H1 (cell line): Measurements from ENCODE around the gene FAM210A. TPM values are rescaled to one million over a fixed set of nuclear protein-coding genes. Genes with fewer than 3 reads are reported as not detected.

ENCODE experiments used
- CTCF ChIA-PET: fragments of 300-600 bp; sonication (Branson Sonifier 250); formaldehyde crosslinking; loops from one replicate; lab custom pipeline; 2021; ENCODE audit not compliant: partially characterized antibody; lab: Charles Lee
- POLR2A ChIA-PET: fragments of 300-600 bp; sonication (Branson Sonifier 250); formaldehyde crosslinking; loops from one replicate; lab custom pipeline; 2021; ENCODE audit warnings: inconsistent platforms; ENCODE audit not compliant: partially characterized antibody; lab: Charles Lee
- DNase-seq, 2 experiments: peaks; one replicate each; pipeline versions ENCODE4 v3.0.0 to v3.0.0-alpha.2; 2010 to 2022; ENCODE audit warnings: low spot score in 2 of 2, low read depth in 1 of 2, mixed read lengths in 1 of 2
- FAIRE-seq: peaks from 2 replicates; lab custom pipeline; 2011; peaks lifted over from hg19 to GRCh38; lab: Jason Lieb, UNC
- H2AFZ ChIP-seq: 2 replicates; pipeline ENCODE4 v1.8.1; 2012; ENCODE audit warnings: low read length, inconsistent platforms
- H2AK5ac ChIP-seq: 2 replicates; pipeline ENCODE4 v1.6.1; 2013; ENCODE audit warnings: low read depth, low read length
- H2BK120ac ChIP-seq: replicated peaks from 2 replicates; pipeline ENCODE3; 2013; ENCODE audit warnings: low read depth, low read length, inconsistent platforms
- H2BK12ac ChIP-seq: 2 replicates; pipeline ENCODE4 v1.6.1; 2013; ENCODE audit warnings: low read depth, low read length
- H2BK15ac ChIP-seq: 2 replicates; pipeline ENCODE4 v1.6.1; 2013; ENCODE audit warnings: low read length
- H2BK20ac ChIP-seq: 2 replicates; pipeline ENCODE4 v1.6.1; 2013; ENCODE audit warnings: low read length
- H2BK5ac ChIP-seq: 2 replicates; pipeline ENCODE4 v1.6.1; 2013; ENCODE audit warnings: low read depth, low read length
- H3K14ac ChIP-seq: 2 replicates; pipeline ENCODE4 v1.6.1; 2013; ENCODE audit warnings: inconsistent platforms; ENCODE audit not compliant: insufficient read length
- H3K18ac ChIP-seq: 2 replicates; pipeline ENCODE4 v1.6.1; 2013; ENCODE audit warnings: low read length; ENCODE audit errors: extremely low read depth
- H3K23ac ChIP-seq: 2 replicates; pipeline ENCODE4 v1.6.1; 2013; ENCODE audit warnings: inconsistent platforms; ENCODE audit not compliant: insufficient read length
- H3K23me2 ChIP-seq: 2 replicates; pipeline ENCODE4 v1.6.1; 2013; ENCODE audit warnings: low read depth, low read length
- H3K27ac ChIP-seq: 2 replicates; pipeline ENCODE4 v1.6.1; 2011; ENCODE audit warnings: low read depth, low read length, inconsistent platforms
- H3K27me3 ChIP-seq, 4 experiments: replicated peaks in 1 of 4; 1 replicate in 1 of 4; 2 replicates in 3 of 4; pipeline versions ENCODE4 v1.6.1 to v1.8.1; 2011 to 2013; ENCODE audit warnings: low read length in 3 of 4, mild to moderate bottlenecking in 3 of 4, inconsistent platforms in 2 of 4, mixed read lengths in 2 of 4, moderate library complexity in 1 of 4; ENCODE audit not compliant: control insufficient read depth in 3 of 4, insufficient read depth in 3 of 4; ENCODE audit errors: extremely low read depth in 1 of 4
- H3K36me3 ChIP-seq, 4 experiments: 2 replicates each; pipeline versions ENCODE4 v1.6.1 to v1.8.1; 2011 to 2013; ENCODE audit warnings: mild to moderate bottlenecking in 4 of 4, low read length in 3 of 4, moderate library complexity in 2 of 4, control low read depth in 1 of 4, inconsistent platforms in 1 of 4; ENCODE audit not compliant: insufficient read depth in 4 of 4, control insufficient read depth in 2 of 4
- H3K4ac ChIP-seq: replicated peaks from 2 replicates; pipeline ENCODE3; 2013; ENCODE audit warnings: low read length, low read depth, mixed read lengths, inconsistent platforms; ENCODE audit not compliant: insufficient read length
- H3K4me1 ChIP-seq, 4 experiments: replicated peaks in 1 of 4; 1 replicate in 1 of 4; 2 replicates in 3 of 4; pipeline versions ENCODE4 v1.6.1 to v1.8.1; 2011 to 2013; ENCODE audit warnings: low read length in 3 of 4, inconsistent platforms in 2 of 4, mixed read lengths in 1 of 4; ENCODE audit not compliant: insufficient read depth in 4 of 4, control insufficient read depth in 3 of 4
- H3K4me2 ChIP-seq, 2 experiments: 2 replicates each; pipeline versions ENCODE4 v1.6.1 to v1.8.1; 2011 to 2013; ENCODE audit warnings: low read depth in 2 of 2, low read length in 2 of 2, control low read depth in 1 of 2, inconsistent platforms in 1 of 2, mild to moderate bottlenecking in 1 of 2; ENCODE audit not compliant: insufficient read depth in 1 of 2
- H3K4me3 ChIP-seq, 4 experiments: fragments of 200-600, 300-600 bp in 1 of 4; sonication (generic), shearing (Covaris generic), sonication (Bioruptor Twin) in 1 of 4; 2 replicates each; pipeline versions ENCODE4 v1.5.1 to v1.8.1; 2011 to 2016; ENCODE audit warnings: low read length in 4 of 4, low read depth in 3 of 4, control low read depth in 2 of 4, inconsistent platforms in 2 of 4, mild to moderate bottlenecking in 2 of 4, mixed read lengths in 1 of 4, moderate library complexity in 1 of 4; ENCODE audit not compliant: insufficient read depth in 2 of 4; ENCODE audit errors: extremely low read depth in 1 of 4
- H3K56ac ChIP-seq: replicated peaks from 2 replicates; pipeline ENCODE3; 2013; ENCODE audit warnings: low read depth, mild to moderate bottlenecking, mixed read lengths, low read length, inconsistent platforms; ENCODE audit not compliant: insufficient read length
- H3K79me1 ChIP-seq: 2 replicates; pipeline ENCODE4 v1.6.1; 2013; ENCODE audit warnings: low read depth, low read length, control low read depth
- H3K79me2 ChIP-seq, 2 experiments: 2 replicates each; pipeline versions ENCODE4 v1.6.1 to v1.8.1; 2012 to 2013; ENCODE audit warnings: low read length in 2 of 2, mild to moderate bottlenecking in 2 of 2, inconsistent platforms in 1 of 2; ENCODE audit not compliant: insufficient read depth in 2 of 2, control insufficient read depth in 1 of 2
- H3K9ac ChIP-seq, 4 experiments: replicated peaks in 1 of 4; 1 replicate in 1 of 4; 2 replicates in 3 of 4; pipeline versions ENCODE4 v1.6.1 to v1.8.1; 2011 to 2013; ENCODE audit warnings: low read depth in 3 of 4, low read length in 3 of 4, control low read depth in 2 of 4, mild to moderate bottlenecking in 2 of 4, moderate library complexity in 2 of 4, inconsistent platforms in 1 of 4; ENCODE audit errors: extremely low read depth in 1 of 4
- H3K9me3 ChIP-seq, 2 experiments: 2 replicates each; pipeline versions ENCODE4 v1.6.1 to v1.8.1; 2012 to 2013; ENCODE audit warnings: mild to moderate bottlenecking in 2 of 2, moderate library complexity in 2 of 2, control low read depth in 1 of 2, inconsistent platforms in 1 of 2, low read depth in 1 of 2, low read length in 1 of 2, mixed read lengths in 1 of 2; ENCODE audit not compliant: insufficient read depth in 2 of 2
- H4K20me1 ChIP-seq, 2 experiments: replicated peaks in 1 of 2; 2 replicates each; pipeline versions ENCODE3 to v1.8.1; 2011 to 2013; ENCODE audit warnings: inconsistent platforms in 2 of 2, low read length in 2 of 2, mild to moderate bottlenecking in 1 of 2; ENCODE audit not compliant: insufficient read depth in 2 of 2, control insufficient read depth in 1 of 2
- H4K5ac ChIP-seq: 2 replicates; pipeline ENCODE4 v1.6.1; 2013; ENCODE audit warnings: low read length, low read depth, mixed read lengths, inconsistent platforms; ENCODE audit not compliant: insufficient read length
- H4K8ac ChIP-seq: 2 replicates; pipeline ENCODE4 v1.8.0; 2013; ENCODE audit warnings: mild to moderate bottlenecking, moderate library complexity, low read length, inconsistent platforms; ENCODE audit not compliant: insufficient read depth; ENCODE audit errors: extremely low read depth
- H4K91ac ChIP-seq: replicated peaks from 2 replicates; pipeline ENCODE3; 2013; ENCODE audit warnings: low read length, mixed read lengths, inconsistent platforms; ENCODE audit not compliant: insufficient read length
- CEBPB ChIP-seq: IDR thresholded peaks from 2 replicates; pipeline ENCODE4 v1.6.1; 2012; ENCODE audit warnings: low read depth, low read length
- EZH2 ChIP-seq: fragments of 200-600 bp; sonication (generic); IDR thresholded peaks from 2 replicates; pipeline ENCODE4 v1.7.1; 2012; ENCODE audit warnings: low read depth, mild to moderate bottlenecking, moderate library complexity, low read length, inconsistent platforms; ENCODE audit not compliant: severe bottlenecking
- HDAC2 ChIP-seq, 2 experiments: fragments of 300-600 bp in 1 of 2; sonication (generic) in 1 of 2; IDR thresholded peaks; 2 replicates each; pipeline ENCODE4 v1.6.1; 2011 to 2012; ENCODE audit warnings: low read depth in 2 of 2, low read length in 2 of 2, mild to moderate bottlenecking in 2 of 2, moderate library complexity in 2 of 2, borderline replicate concordance in 1 of 2, inconsistent platforms in 1 of 2
- NRF1 ChIP-seq: IDR thresholded peaks from 2 replicates; pipeline ENCODE4 v1.6.1; 2011; ENCODE audit warnings: mild to moderate bottlenecking, low read depth, low read length, improper control_type of control experiment
- POLR2AphosphoS5 ChIP-seq: IDR thresholded peaks from 2 replicates; pipeline ENCODE4 v1.6.1; 2011; ENCODE audit warnings: low read depth, low read length
- SIN3A ChIP-seq, 2 experiments: IDR thresholded peaks in 1 of 2; conservative IDR thresholded peaks in 1 of 2; 2 replicates each; pipeline ENCODE4 v1.6.1; 2011 to 2012; ENCODE audit warnings: low read length in 2 of 2, improper control_type of control experiment in 1 of 2, low read depth in 1 of 2, mild to moderate bottlenecking in 1 of 2
- WGBS, 2 experiments: shearing (Covaris generic) in 1 of 2; methylation state at CpG; one replicate each; pipeline versions ENCODE4 v1.1.6 to v1.1.7; 2013 to 2015; ENCODE audit warnings: low lambda C conversion rate in 2 of 2, mixed read lengths in 2 of 2, inconsistent platforms in 1 of 2, low coverage in 1 of 2, missing lambda C conversion rate in 1 of 2; ENCODE audit not compliant: insufficient replicate concordance in 2 of 2, insufficient coverage in 1 of 2, insufficient read length in 1 of 2; ENCODE audit errors: extremely low coverage in 1 of 2, missing lambda C conversion rate in 1 of 2; 5-methylcytosine and 5-hydroxymethylcytosine counted together
- polyA plus RNA-seq, 7 experiments: library from polyadenylated mRNA; depleted of rRNA in 3 of 7; stranded (reverse) in 5 of 7; unstranded in 2 of 7; fragments of >200 nt in 5 of 7; fragments of 200-250 nt in 2 of 7; gene quantifications; 1 replicate in 5 of 7; 2 replicates in 1 of 7; 4 replicates in 1 of 7; pipeline versions ENCODE4 v1.2.1 to v1.2.3, GENCODE V29; 2011 to 2013; ENCODE audit warnings: missing spikeins in 2 of 7, mixed read lengths in 2 of 7
- total RNA-seq: library from RNA; stranded (reverse); fragmentation: NEBNext Ultra II Directional; extraction: Animal tissue kit (Norgen Biotek cat#: 25700); gene quantifications from 2 replicates; pipeline ENCODE4 v1.2.1, GENCODE V29; 2021

Gene FAM210A
- total and polyA plus RNA-seq, 2 of the 8 experiments (the other 6 are each of a cell fraction or from before 2014, with no cell fraction given) = 8.2 to 25.4 TPM

DNA sequence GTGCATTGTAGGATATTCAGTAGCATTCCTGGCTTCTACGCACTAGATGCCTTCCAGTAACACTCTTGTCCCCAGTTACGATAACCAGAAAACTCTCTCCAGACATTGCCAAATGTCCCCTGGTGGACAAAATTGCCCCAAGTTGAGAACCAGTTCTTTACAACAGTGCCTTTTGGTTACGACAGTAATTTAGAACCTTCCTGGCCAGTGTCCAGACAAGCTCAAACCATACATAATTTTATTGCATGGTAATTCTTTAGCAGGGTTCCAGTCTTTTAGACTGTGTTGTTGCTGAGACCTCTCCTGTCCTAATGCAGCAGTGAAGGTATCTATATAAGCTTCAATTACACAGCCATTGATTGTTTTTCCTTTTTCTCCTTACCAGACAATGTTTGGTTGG, 20.3 kb upstream of the FAM210A start:
- H4K5ac ChIP-seq = no peak overlapping the region
- no peaks in the 10 kb centered on the region for H3K23me2 ChIP-seq
- H3K4ac ChIP-seq = no peak overlapping the region
- no peak overlapping the region for H2BK15ac ChIP-seq
- FAIRE-seq (no peak), DNase-seq (no peak)
- H4K91ac ChIP-seq = no peak overlapping the region
- no peak overlapping the region for H2BK20ac ChIP-seq
- no peak for TF ChIP-seq NRF1
- TF ChIP-seq SIN3A (conservative IDR thresholded peaks at IDR 0.05 in 1 of 2, IDR thresholded peaks at IDR 0.05 in 1 of 2; ENCODE audit: low read depth in 1 of 2, low read length in 2 of 2) = no peak
- no peak for TF ChIP-seq POLR2AphosphoS5
- no peak for TF ChIP-seq HDAC2 (IDR thresholded peaks at IDR 0.05; ENCODE audit: borderline replicate concordance in 1 of 2, low read depth in 2 of 2, low read length in 2 of 2)
- no peak for TF ChIP-seq EZH2
- TF ChIP-seq CEBPB = no peak
- no peak overlapping the region for H2BK5ac ChIP-seq
- no peak overlapping the region for H2AK5ac ChIP-seq
- H3K27me3 ChIP-seq = no peaks in the 10 kb centered on the region
- no peaks in the 10 kb centered on the region for H3K79me1 ChIP-seq
- no peak overlapping the region for H3K23ac ChIP-seq
- H2AFZ ChIP-seq = no peak overlapping the region
- H3K9ac ChIP-seq = no peak overlapping the region
- CTCF ChIA-PET = interaction anchor here (0.6 kb wide), 1 partner anchor 187 kb away, joined by 3 read pairs; no protein-coding TSS in a partner anchor
- H3K4me3 ChIP-seq = no peak overlapping the region
- no peak overlapping the region for H3K18ac ChIP-seq
- no peak overlapping the region for H3K14ac ChIP-seq
- WGBS, 2 experiments = 87% methylated on average over 3 of the region's 3 CpGs; no CpG with 5 or more reads in 1 of the 2 experiments
- peaks cover 8 to 55% (median 28%) of the 10 kb centered on the region in 4 experiments for H3K36me3 ChIP-seq
- no peaks in the 10 kb centered on the region for H3K9me3 ChIP-seq
- no peaks in the 10 kb centered on the region for H3K4me1 ChIP-seq
- H3K4me2 ChIP-seq = no peak overlapping the region
- H3K27ac ChIP-seq = no peak overlapping the region
- POLR2A ChIA-PET = interaction anchor here (0.8 kb wide), 1 partner anchor 11 kb away, joined by 3 read pairs; no protein-coding TSS in a partner anchor
- no peaks in the 10 kb centered on the region for H3K79me2 ChIP-seq
- no peak overlapping the region for H4K8ac ChIP-seq
- H4K20me1 ChIP-seq = no peaks in the 10 kb centered on the region
- no peak overlapping the region for H2BK12ac ChIP-seq
- H2BK120ac ChIP-seq = no peak overlapping the region
- H3K56ac ChIP-seq = no peak overlapping the region
